NCI-H146 treated with DMSO at 0.1 percent for 48 hours (cell line): Measurements from ENCODE around the gene TRIO.

Source experiments
- DNase-seq: peaks from one replicate; lab custom pipeline; 2025; ENCODE audit not compliant: unreplicated experiment; lab: John Stamatoyannopoulos, UW

The TRIO gene

DNA sequence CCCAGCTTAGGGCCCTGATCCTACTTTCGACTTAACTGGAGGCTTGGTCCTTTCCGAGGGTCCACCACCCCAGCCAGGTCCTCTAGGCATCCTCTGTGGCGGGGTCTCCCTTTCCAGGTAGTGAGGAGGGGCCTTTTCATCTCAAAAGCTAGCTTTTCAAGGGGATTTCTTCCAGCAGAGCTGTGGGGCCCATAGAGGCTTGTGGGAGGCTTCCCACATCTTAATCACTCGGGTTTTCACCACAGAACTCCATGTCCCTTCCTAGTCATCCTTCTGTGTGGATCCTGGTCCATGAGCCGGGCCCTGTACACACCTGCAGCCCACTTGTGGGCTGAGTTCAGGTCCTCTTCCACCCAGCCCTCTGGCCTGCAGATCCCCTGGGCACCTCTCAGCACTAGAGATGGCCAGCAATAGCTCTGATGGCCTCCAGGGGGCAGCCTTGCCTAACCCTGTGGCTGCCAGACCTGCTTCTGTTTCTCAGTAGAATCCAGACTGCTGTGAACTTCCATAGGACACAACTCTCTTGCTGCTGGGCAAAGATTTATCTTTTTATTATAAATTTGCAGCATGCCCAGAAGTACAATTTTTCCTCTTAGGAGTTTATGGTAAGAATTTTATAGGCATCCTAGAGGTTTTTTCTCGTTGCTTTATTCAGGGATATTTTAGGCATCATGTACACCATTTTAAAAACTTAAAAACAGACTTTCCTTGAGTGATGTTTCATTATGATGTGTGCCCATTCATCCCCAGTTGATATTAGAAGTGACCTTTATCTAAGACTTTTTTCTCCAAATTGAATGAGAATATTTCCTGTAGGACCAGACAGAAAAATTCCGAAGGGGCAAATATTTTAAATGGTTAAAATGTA, 208.9 kb downstream of the TRIO start:
- DNase-seq: peak; percentile 6

DNA sequence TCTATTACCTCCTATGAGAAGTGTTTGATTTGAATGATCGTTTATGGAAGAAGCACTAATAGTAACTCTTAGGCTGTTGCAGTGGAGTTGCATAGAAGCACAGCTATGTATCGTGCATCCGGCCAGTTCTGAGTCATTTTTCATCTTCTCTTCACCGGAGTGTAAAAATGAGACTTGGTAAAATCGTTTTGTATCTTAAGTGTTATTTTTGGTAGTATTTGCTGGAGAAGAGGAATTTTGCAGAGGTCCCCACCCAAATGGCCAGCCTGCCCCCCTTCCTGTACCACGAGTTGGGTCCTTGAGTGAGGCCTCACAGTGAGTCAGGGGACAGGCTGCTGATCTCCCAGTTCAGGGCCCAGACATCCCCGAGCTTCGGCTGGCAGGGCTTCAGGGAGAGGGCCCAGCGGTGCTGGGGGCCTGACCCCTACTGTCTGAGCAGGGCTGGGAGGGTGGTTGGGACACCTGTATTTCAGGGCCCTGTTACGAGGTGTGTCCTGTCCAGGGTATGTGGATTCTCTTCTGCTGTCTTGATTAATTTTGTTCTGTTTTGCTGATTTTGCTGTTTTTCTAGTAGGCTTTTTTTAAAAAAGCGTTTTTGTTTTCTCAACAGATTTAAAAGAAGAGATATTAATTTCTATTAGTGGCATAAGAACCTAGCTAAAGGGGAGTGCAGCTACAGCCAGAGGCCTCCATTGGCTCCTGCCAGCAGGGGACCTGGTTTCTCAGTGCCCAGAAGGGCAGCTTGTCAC, 210.8 kb downstream of the TRIO start:
- DNase-seq: no peak

DNA sequence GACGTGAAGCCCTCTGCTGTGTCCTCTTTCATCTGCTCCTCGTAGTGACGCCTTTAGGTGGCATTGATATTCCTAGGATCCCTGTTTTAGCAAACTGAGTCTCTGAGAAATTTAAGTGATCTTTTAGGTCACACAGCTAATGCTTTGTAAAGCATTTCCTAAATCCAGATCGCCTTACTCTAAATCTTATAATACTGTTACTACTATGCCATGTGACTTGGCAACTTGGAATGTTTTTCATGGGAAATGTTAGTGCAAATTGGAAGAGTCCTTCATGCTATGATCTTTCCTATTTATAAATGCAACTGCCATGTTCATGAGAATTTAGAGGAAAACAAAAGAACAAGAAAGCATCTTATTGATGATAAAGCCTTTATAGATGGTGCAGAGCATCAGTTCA, 212.2 kb downstream of the TRIO start:
- DNase-seq: no peak

- no peak for DNase-seq
Measured at GRCh38 chr5:14356305-14356704, 213.2 kb downstream of the TRIO start.

DNA sequence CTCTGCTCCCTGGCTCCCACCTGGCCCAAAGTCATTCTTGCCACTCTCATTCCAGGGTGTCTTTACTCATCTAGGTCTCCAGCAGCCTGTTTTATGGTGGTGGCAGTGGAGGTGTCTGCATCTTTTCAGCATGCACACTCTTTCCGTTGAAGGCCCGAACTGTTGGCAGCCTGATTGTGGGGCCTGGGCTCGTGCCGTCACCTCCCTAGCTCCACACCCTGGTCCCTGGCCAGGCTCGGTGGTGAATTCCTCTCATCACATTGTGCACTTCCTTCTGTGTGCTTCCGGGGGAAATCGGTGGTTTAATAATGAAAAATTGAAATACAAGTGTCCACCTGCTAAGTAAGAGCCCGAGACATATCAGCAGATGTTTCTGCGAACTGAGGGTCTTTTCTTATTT, 214.3 kb downstream of the TRIO start:
- no peak for DNase-seq

- DNase-seq: peak; percentile 48
Measured at GRCh38 chr5:14357851-14358250, 214.7 kb downstream of the TRIO start.

DNA sequence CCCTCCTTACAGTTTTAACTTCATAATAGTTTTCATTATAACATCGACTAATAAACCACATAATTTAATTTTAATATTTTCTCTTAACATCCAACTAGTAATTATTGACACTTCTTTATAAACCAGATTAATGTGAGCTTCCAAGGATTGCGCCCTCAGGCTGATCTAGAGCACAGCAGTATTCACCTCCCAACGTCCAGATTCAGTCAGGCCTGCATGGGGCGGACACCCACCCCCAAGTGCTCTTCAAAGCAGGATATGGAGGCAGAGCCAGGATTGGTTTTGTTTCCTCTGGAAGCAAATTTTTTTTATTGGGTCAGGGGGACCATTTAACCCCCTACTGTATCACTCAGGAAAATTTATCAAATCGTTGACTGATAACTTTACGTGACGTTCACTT, 215.4 kb downstream of the TRIO start:
- no peak for DNase-seq

- DNase-seq: no peak
Measured at GRCh38 chr5:14359069-14360043, 216.2 kb downstream of the TRIO start.

- no peak for DNase-seq
Measured at GRCh38 chr5:14362491-14362890, 219.3 kb downstream of the TRIO start.

DNA sequence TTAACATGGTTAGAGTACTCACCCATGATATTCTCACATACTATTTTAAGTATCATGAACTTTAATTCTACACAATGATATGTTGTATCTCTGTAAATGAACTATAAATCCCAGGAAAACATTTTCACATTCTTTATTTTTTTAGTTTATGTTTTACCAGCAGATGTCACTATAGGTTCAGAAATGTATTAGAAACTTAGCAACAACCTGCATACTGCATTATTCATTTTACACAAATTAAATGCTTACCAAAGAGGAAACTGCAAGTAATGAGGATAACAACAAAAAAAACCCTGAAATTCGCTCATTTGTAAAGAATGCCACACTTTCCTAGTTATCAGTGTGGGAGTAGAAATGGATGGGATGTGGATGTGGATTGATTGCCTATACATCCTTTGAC, 221.0 kb downstream of the TRIO start:
- DNase-seq: no peak

- peak; percentile 18 for DNase-seq
Measured at GRCh38 chr5:14364576-14365472, 221.7 kb downstream of the TRIO start.

GRCh38 chr5:14365831-14366430, 222.8 kb downstream of the TRIO start:
- DNase-seq: no peak

- no peak for DNase-seq
Measured at GRCh38 chr5:14366763-14367162, 223.6 kb downstream of the TRIO start.

DNA sequence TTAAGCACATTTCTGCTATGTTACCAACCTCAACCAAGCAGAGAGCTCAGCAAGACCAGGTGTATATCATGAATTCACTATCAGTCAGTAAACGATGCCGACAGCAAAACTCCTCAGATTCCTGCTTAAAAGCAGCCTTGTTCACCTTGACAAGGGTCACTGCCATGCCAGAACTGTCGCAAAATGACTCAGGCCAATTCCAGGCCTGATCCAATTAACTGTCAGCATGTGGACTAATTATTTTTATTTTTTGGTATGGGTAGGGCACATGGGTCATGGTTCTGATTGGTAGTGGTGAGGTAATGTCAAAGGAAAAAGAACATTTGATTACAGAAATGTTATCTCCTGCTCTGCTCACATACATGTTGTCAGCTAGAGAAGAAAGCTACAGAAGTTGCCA, 224.2 kb downstream of the TRIO start:
- no peak for DNase-seq

DNA sequence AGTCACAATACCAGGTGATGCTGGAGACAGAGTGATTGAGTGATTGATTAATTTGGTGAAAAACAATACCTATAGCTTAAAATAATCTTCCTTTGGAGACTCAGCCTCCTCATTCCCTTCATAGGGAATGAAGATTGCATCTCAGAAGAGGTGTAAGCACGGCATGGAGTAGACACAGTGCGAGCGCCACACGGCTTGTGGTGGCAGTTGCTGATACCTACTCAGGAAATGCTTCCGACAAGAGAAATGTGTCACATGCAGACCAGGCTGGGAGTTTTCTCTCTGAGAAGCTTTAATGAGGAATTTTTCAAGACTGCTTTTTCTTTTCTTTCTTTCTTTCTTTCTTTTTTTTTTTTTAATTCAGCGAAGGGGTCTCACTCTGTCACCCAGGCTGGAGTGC, 226.6 kb downstream of the TRIO start:
- DNase-seq: no peak

DNA sequence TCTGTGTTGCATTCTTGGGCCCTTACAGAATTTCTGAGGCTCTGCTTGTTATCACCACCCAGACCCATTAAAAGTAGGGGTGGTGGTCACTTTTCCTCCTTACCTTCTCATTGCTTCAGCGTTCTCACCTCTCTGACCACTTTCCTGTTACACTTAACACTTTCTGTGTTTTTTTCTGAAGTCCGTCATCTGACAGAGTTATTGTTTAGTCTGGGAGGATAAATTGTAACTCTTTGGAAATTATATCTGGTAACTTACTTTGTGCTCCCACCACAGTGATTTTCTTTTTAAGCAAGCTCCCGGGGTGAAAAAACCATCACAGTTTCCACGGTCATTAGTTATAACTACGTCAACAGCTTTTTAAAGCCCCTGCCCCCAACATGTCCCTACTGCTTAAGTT, 227.2 kb downstream of the TRIO start:
- no peak for DNase-seq

- DNase-seq: no peak
Measured at GRCh38 chr5:14373685-14374084, 230.5 kb downstream of the TRIO start.

GRCh38 chr5:14374100-14374499, 231.0 kb downstream of the TRIO start:
- DNase-seq: no peak

DNA sequence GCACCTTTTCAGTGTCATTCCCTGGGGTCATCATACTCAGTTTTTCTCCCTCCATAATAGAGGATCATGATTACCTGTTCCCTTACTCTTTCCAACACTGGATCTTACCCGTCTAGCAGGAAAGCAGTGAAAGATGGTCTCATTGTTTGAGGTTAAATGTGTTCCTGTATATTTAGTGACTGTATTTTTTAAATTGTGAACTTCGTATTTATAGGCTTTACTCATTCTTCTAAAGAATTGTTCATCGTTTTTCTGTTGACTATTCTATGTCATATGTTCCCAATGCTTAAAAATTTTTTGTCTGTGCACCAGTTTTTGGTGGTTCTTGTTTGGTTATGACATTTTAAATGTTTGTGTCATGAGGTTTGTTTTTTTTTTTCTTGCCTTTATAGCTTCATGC, 233.6 kb downstream of the TRIO start:
- DNase-seq: no peak
